Colonic mucosa (tissue), 4 donors: ENCODE results near the gene GID8. TPM values are rescaled to one million over a fixed set of nuclear protein-coding genes. Genes with fewer than 3 reads are reported as not detected.

Experiments
- DNase-seq: peaks from one replicate; pipeline ENCODE4 v3.0.0-alpha.2; 2020
- H3K27ac ChIP-seq: fragments of 200-600 bp; one replicate; pipeline ENCODE4 v1.8.0; 2021
- H3K27me3 ChIP-seq: fragments of 200-600 bp; one replicate; pipeline ENCODE4 v1.8.0; 2021
- H3K36me3 ChIP-seq: fragments of 200-600 bp; one replicate; pipeline ENCODE4 v1.8.0; 2021
- H3K4me1 ChIP-seq: fragments of 200-600 bp; one replicate; pipeline ENCODE4 v1.8.0; 2021; ENCODE audit warnings: mild to moderate bottlenecking
- H3K4me3 ChIP-seq: fragments of 200-600 bp; one replicate; pipeline ENCODE4 v1.8.0; 2021
- H3K9ac ChIP-seq, 2 donors: one replicate each; pipeline ENCODE4 v1.7.0; 2013; ENCODE audit warnings: control low read depth in 2 of 2, low read depth in 2 of 2, low read length in 2 of 2
- H3K9me3 ChIP-seq: fragments of 200-600 bp; one replicate; pipeline ENCODE4 v1.8.0; 2021
- CTCF ChIP-seq: fragments of 200-600 bp; IDR thresholded peaks from one replicate; pipeline ENCODE4 v1.8.0; 2022; ENCODE audit warnings: antibody characterized with exemption, mild to moderate bottlenecking
- intact Hi-C: fragments of 100-400 bp; cut with DNase I; formaldehyde crosslinking; loops from one replicate; pipeline ENCODE4 v1.14.1; 2022
- total RNA-seq, 2 donors: library from RNA; stranded (reverse); fragmentation: NEBNext Ultra II Directional in 1 of 2; extraction: Animal tissue kit (Norgen Biotek cat#: 25700) in 1 of 2; gene quantifications; one replicate each; pipeline ENCODE4 v1.2.1, GENCODE V29; 2021
- donor health status: healthy.
- donor health status: DM: no; HTN: no; CAD: no.
- donor health status: DM: no; HTN: no; CAD: no.

The GID8 gene
- total RNA-seq, 2 donors from 2014 or later, result 37.3 to 40.4 TPM

GRCh38 chr20:62955519-62956386 lies 17.8 kb downstream of the GID8 start:
- peak; percentile 55 for DNase-seq
- Histone ChIP-seq H3K9me3 (no peaks in the 10 kb centered on the region), H3K9ac (peak overlapping the region; percentile 39 to 41), H3K27me3 (no peaks in the 10 kb centered on the region), H3K36me3 (no peaks in the 10 kb centered on the region), H3K4me3 (no peak overlapping the region), H3K27ac (peak overlapping the region; percentile 39), H3K4me1 (peaks cover 23% of the 10 kb centered on the region)
- intact Hi-C loops, result no loop called here
- TF ChIP-seq CTCF, result no peak

GRCh38 chr20:62956387-62957135 lies 18.6 kb downstream of the GID8 start:
- Histone ChIP-seq H3K9me3 (no peaks in the 10 kb centered on the region), H3K4me3 (no peak overlapping the region), H3K27me3 (no peaks in the 10 kb centered on the region), H3K36me3 (no peaks in the 10 kb centered on the region), H3K27ac (no peak overlapping the region), H3K9ac (no peak overlapping the region), H3K4me1 (peaks cover 23% of the 10 kb centered on the region)
- TF ChIP-seq CTCF, result no peak
- DNase-seq, result no peak
- intact Hi-C loops, result no loop called here

- no peak for TF ChIP-seq CTCF
- Histone ChIP-seq H3K4me1 (peaks cover 20% of the 10 kb centered on the region), H3K36me3 (no peaks in the 10 kb centered on the region), H3K27me3 (no peaks in the 10 kb centered on the region), H3K27ac (no peak overlapping the region), H3K4me3 (no peak overlapping the region), H3K9ac (no peak overlapping the region), H3K9me3 (no peaks in the 10 kb centered on the region)
- no peak for DNase-seq
- intact Hi-C loops, result no loop called here
Measured at GRCh38 chr20:62957136-62958117, 19.5 kb downstream of the GID8 start.

- no peak overlapping the region for H3K4me3 ChIP-seq
- H3K9me3 ChIP-seq, result no peaks in the 10 kb centered on the region
- H3K4me1 ChIP-seq, result peaks cover 13% of the 10 kb centered on the region
- H3K27ac ChIP-seq, result no peak overlapping the region
- no peaks in the 10 kb centered on the region for H3K36me3 ChIP-seq
- DNase-seq, result no peak
- no peak overlapping the region for H3K9ac ChIP-seq
- no peak for TF ChIP-seq CTCF
- no peaks in the 10 kb centered on the region for H3K27me3 ChIP-seq
- intact Hi-C loops, result no loop called here
Measured at GRCh38 chr20:62958388-62959100, 20.6 kb downstream of the GID8 start.
